HepG2 (cell line): ENCODE results near the gene USP27X. TPM values are rescaled to one million over a fixed set of nuclear protein-coding genes. Genes with fewer than 3 reads are reported as not detected.

ENCODE experiments used
- EHMT2 ChIP-seq: fragments of 200-600 bp; sonication (generic); IDR thresholded peaks from 2 replicates; pipeline ENCODE4 v1.7.0; 2017; ENCODE audit warnings: antibody characterized with exemption, low read depth, low read length, borderline replicate concordance
- GATAD2A ChIP-seq: IDR thresholded peaks from 2 replicates; pipeline ENCODE4 v1.6.1; 2016
- HDAC2 ChIP-seq: sonication (generic); formaldehyde crosslinking; IDR thresholded peaks from 2 replicates; pipeline ENCODE4 v1.4.0; 2020; ENCODE audit warnings: missing genetic modification reagents
- SOX13 ChIP-seq, 3 experiments: fragments of 450-650 bp in 1 of 3; sonication (generic) in 1 of 3; formaldehyde crosslinking in 1 of 3; IDR thresholded peaks in 2 of 3; conservative IDR thresholded peaks in 1 of 3; 2 replicates each; pipeline versions ENCODE4 v1.5.0 to v1.6.1; 2016 to 2020; ENCODE audit warnings: antibody characterized with exemption in 1 of 3, mild to moderate bottlenecking in 1 of 3, missing compliant biosample characterization in 1 of 3, missing genetic modification reagents in 1 of 3, moderate library complexity in 1 of 3
- TEAD3 ChIP-seq: optimal IDR thresholded peaks from 2 replicates; pipeline ENCODE3; 2016; ENCODE audit warnings: borderline replicate concordance
- ZFP1 ChIP-seq: IDR thresholded peaks from 2 replicates; pipeline ENCODE4 v1.6.1; 2016
- ZNF10 ChIP-seq: sonication (generic); formaldehyde crosslinking; IDR thresholded peaks from 2 replicates; pipeline ENCODE4 v1.4.0; 2020; ENCODE audit warnings: mild to moderate bottlenecking, low read depth, missing genetic modification reagents, borderline replicate concordance
- ZNF121 ChIP-seq: sonication (generic); formaldehyde crosslinking; IDR thresholded peaks from 2 replicates; pipeline ENCODE4 v1.5.0; 2020; ENCODE audit warnings: mild to moderate bottlenecking, missing genetic modification reagents
- ZNF382 ChIP-seq: sonication (generic); formaldehyde crosslinking; IDR thresholded peaks from 2 replicates; pipeline ENCODE4 v1.5.0; 2020; ENCODE audit warnings: missing genetic modification reagents, mild to moderate bottlenecking, borderline replicate concordance
- polyA plus RNA-seq, 8 experiments: library from polyadenylated mRNA; depleted of rRNA in 3 of 8; stranded (reverse) in 7 of 8; unstranded in 1 of 8; fragments of >200 nt; fragmentation: Illumina TruSeq in 4 of 8; extraction: Trizol in 4 of 8; gene quantifications; 2 replicates each; pipeline versions ENCODE4 v1.2.1 to v1.2.3, GENCODE V29; 2011 to 2016; ENCODE audit warnings: low read depth in 4 of 8, missing spikeins in 1 of 8, mixed read lengths in 1 of 8; ENCODE audit not compliant: insufficient read depth in 1 of 8
- total RNA-seq, 5 experiments: library from RNA; depleted of rRNA; stranded (reverse); fragments of >200 nt; fragmentation: Illumina TruSeq; extraction: Trizol; gene quantifications; 2 replicates each; pipeline ENCODE4 v1.2.3, GENCODE V29; 2016; ENCODE audit warnings: low read depth in 1 of 5
- TF ChIP-seq, protein P1 (sequence below): sonication (generic); formaldehyde crosslinking; IDR thresholded peaks from 2 replicates; pipeline ENCODE4 v1.4.0; 2020; ENCODE audit warnings: missing genetic modification reagents
- TF ChIP-seq, protein P2 (sequence below): sonication (generic); formaldehyde crosslinking; conservative IDR thresholded peaks from 2 replicates; pipeline ENCODE4 v1.8.0; 2022; ENCODE audit warnings: mild to moderate bottlenecking, moderate library complexity, missing genetic modification reagents
- TF ChIP-seq, protein P3 (sequence below): IDR thresholded peaks from 2 replicates; pipeline ENCODE4 v1.6.1; 2016; ENCODE audit warnings: mild to moderate bottlenecking
- TF ChIP-seq, protein P4 (sequence below): sonication (generic); formaldehyde crosslinking; IDR thresholded peaks from 2 replicates; pipeline ENCODE4 v1.5.1; 2020; ENCODE audit warnings: mild to moderate bottlenecking, missing genetic modification reagents, borderline replicate concordance
- TF ChIP-seq, protein P5 (sequence below): sonication (generic); formaldehyde crosslinking; IDR thresholded peaks from 2 replicates; pipeline ENCODE4 v1.8.0; 2022; ENCODE audit warnings: low read depth, missing genetic modification reagents

Gene USP27X
- total and polyA plus RNA-seq, 2 of the 13 experiments (the other 11 are each of a cell fraction or from before 2014, with no cell fraction given) = 7.2 to 9.7 TPM

DNA sequence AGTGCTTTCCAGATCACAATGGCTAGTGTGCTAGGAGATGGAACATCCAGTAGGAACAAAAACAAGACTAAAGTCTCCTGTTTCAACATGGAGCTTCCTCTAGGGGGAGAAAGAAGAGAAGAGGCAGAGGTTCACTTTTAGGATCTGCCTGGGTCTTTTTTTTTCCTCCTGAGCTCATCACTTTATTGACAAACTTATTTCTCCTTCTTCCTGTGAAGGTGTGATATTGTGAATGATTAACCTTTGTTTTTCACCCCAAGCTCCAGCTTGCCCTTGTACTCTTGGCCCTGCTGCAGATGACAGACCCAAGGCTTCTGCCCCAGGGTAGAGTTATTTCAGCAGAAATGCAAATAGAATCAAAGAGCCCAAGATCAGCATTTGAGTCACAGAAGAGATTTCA, 36.7 kb upstream of the USP27X start (continued):
- TF ChIP-seq, protein P1, sequence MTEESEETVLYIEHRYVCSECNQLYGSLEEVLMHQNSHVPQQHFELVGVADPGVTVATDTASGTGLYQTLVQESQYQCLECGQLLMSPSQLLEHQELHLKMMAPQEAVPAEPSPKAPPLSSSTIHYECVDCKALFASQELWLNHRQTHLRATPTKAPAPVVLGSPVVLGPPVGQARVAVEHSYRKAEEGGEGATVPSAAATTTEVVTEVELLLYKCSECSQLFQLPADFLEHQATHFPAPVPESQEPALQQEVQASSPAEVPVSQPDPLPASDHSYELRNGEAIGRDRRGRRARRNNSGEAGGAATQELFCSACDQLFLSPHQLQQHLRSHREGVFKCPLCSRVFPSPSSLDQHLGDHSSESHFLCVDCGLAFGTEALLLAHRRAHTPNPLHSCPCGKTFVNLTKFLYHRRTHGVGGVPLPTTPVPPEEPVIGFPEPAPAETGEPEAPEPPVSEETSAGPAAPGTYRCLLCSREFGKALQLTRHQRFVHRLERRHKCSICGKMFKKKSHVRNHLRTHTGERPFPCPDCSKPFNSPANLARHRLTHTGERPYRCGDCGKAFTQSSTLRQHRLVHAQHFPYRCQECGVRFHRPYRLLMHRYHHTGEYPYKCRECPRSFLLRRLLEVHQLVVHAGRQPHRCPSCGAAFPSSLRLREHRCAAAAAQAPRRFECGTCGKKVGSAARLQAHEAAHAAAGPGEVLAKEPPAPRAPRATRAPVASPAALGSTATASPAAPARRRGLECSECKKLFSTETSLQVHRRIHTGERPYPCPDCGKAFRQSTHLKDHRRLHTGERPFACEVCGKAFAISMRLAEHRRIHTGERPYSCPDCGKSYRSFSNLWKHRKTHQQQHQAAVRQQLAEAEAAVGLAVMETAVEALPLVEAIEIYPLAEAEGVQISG = no peak
- TF ChIP-seq TEAD3 = no peak
- TF ChIP-seq ZNF10 = no peak
- TF ChIP-seq, protein P2, sequence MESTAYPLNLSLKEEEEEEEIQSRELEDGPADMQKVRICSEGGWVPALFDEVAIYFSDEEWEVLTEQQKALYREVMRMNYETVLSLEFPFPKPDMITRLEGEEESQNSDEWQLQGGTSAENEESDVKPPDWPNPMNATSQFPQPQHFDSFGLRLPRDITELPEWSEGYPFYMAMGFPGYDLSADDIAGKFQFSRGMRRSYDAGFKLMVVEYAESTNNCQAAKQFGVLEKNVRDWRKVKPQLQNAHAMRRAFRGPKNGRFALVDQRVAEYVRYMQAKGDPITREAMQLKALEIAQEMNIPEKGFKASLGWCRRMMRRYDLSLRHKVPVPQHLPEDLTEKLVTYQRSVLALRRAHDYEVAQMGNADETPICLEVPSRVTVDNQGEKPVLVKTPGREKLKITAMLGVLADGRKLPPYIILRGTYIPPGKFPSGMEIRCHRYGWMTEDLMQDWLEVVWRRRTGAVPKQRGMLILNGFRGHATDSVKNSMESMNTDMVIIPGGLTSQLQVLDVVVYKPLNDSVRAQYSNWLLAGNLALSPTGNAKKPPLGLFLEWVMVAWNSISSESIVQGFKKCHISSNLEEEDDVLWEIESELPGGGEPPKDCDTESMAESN = no peak
- no peak for TF ChIP-seq SOX13 (IDR thresholded peaks at IDR 0.05)
- peak in 1 of 2 experiments; percentile 52; a peak in 1 of 4 replicates for TF ChIP-seq SOX13 (CRISPR knock-in tag; conservative IDR thresholded peaks at IDR 0.05 in 1 of 2, IDR thresholded peaks at IDR 0.05 in 1 of 2)
- TF ChIP-seq, protein P3, sequence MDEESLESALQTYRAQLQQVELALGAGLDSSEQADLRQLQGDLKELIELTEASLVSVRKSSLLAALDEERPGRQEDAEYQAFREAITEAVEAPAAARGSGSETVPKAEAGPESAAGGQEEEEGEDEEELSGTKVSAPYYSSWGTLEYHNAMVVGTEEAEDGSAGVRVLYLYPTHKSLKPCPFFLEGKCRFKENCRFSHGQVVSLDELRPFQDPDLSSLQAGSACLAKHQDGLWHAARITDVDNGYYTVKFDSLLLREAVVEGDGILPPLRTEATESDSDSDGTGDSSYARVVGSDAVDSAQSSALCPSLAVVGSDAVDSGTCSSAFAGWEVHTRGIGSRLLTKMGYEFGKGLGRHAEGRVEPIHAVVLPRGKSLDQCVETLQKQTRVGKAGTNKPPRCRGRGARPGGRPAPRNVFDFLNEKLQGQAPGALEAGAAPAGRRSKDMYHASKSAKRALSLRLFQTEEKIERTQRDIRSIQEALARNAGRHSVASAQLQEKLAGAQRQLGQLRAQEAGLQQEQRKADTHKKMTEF = 0 out of 2 replicates have a peak, but pooled peaks have one; percentile 13
- no peak for TF ChIP-seq ZNF121 (CRISPR knock-in tag)
- no peak for TF ChIP-seq EHMT2
- TF ChIP-seq, protein P4, sequence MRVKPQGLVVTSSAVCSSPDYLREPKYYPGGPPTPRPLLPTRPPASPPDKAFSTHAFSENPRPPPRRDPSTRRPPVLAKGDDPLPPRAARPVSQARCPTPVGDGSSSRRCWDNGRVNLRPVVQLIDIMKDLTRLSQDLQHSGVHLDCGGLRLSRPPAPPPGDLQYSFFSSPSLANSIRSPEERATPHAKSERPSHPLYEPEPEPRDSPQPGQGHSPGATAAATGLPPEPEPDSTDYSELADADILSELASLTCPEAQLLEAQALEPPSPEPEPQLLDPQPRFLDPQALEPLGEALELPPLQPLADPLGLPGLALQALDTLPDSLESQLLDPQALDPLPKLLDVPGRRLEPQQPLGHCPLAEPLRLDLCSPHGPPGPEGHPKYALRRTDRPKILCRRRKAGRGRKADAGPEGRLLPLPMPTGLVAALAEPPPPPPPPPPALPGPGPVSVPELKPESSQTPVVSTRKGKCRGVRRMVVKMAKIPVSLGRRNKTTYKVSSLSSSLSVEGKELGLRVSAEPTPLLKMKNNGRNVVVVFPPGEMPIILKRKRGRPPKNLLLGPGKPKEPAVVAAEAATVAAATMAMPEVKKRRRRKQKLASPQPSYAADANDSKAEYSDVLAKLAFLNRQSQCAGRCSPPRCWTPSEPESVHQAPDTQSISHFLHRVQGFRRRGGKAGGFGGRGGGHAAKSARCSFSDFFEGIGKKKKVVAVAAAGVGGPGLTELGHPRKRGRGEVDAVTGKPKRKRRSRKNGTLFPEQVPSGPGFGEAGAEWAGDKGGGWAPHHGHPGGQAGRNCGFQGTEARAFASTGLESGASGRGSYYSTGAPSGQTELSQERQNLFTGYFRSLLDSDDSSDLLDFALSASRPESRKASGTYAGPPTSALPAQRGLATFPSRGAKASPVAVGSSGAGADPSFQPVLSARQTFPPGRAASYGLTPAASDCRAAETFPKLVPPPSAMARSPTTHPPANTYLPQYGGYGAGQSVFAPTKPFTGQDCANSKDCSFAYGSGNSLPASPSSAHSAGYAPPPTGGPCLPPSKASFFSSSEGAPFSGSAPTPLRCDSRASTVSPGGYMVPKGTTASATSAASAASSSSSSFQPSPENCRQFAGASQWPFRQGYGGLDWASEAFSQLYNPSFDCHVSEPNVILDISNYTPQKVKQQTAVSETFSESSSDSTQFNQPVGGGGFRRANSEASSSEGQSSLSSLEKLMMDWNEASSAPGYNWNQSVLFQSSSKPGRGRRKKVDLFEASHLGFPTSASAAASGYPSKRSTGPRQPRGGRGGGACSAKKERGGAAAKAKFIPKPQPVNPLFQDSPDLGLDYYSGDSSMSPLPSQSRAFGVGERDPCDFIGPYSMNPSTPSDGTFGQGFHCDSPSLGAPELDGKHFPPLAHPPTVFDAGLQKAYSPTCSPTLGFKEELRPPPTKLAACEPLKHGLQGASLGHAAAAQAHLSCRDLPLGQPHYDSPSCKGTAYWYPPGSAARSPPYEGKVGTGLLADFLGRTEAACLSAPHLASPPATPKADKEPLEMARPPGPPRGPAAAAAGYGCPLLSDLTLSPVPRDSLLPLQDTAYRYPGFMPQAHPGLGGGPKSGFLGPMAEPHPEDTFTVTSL (CRISPR knock-in tag) = peak; percentile 62; the same call in 1 of the 2 replicates
- TF ChIP-seq, protein P5, sequence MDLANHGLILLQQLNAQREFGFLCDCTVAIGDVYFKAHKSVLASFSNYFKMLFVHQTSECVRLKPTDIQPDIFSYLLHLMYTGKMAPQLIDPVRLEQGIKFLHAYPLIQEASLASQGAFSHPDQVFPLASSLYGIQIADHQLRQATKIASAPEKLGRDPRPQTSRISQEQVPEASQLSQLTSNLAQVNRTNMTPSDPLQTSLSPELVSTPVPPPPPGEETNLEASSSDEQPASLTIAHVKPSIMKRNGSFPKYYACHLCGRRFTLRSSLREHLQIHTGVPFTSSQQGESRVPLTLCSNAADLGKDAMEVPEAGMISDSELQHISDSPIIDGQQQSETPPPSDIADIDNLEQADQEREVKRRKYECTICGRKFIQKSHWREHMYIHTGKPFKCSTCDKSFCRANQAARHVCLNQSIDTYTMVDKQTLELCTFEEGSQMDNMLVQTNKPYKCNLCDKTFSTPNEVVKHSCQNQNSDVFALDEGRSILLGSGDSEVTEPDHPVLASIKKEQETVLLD (CRISPR knock-in tag) = no peak
- TF ChIP-seq GATAD2A (CRISPR knock-in tag) = peak; percentile 44; the same call in 1 of the 2 replicates
- TF ChIP-seq ZFP1 = no peak
- TF ChIP-seq ZNF382 (CRISPR knock-in tag) = no peak
- TF ChIP-seq HDAC2 (CRISPR knock-in tag) = peak; percentile 33; the same call in 1 of the 2 replicates
